Neural crest cell (in vitro differentiated cells): ENCODE data around the gene GABBR1. TPM values are rescaled to one million over a fixed set of nuclear protein-coding genes. Genes with fewer than 3 reads are reported as not detected.

Source experiments
- DNase-seq: peaks from one replicate; pipeline ENCODE4 v3.0.0; 2021; ENCODE audit warnings: low read depth, mixed read lengths, low spot score
- H3K27ac Mint-ChIP-seq: one replicate; pipeline ENCODE4 v1.8.0; 2021; ENCODE audit warnings: mild to moderate bottlenecking, mixed read lengths; ENCODE audit not compliant: unreplicated experiment
- H3K27me3 Mint-ChIP-seq: 2 replicates; pipeline ENCODE4 v1.8.0; 2021; ENCODE audit warnings: low read depth, mild to moderate bottlenecking, mixed read lengths
- H3K36me3 Mint-ChIP-seq: 2 replicates; pipeline ENCODE4 v1.8.0; 2021; ENCODE audit warnings: low read depth, mild to moderate bottlenecking, mixed read lengths
- H3K4me1 Mint-ChIP-seq: 2 replicates; pipeline ENCODE4 v1.8.0; 2021; ENCODE audit warnings: mixed read lengths
- H3K4me3 Mint-ChIP-seq: one replicate; pipeline ENCODE4 v1.8.0; 2021; ENCODE audit warnings: mild to moderate bottlenecking, mixed read lengths
- H3K9me3 Mint-ChIP-seq: 2 replicates; pipeline ENCODE4 v1.8.0; 2021; ENCODE audit warnings: mixed read lengths
- CTCF ChIP-seq: fragments of 200-600 bp; sonication (generic); conservative IDR thresholded peaks from 2 replicates; pipeline ENCODE4 v1.5.0; 2021; ENCODE audit warnings: antibody characterized with exemption, mild to moderate bottlenecking
- total RNA-seq: library from RNA; stranded (reverse); gene quantifications from 2 replicates; pipeline ENCODE4 v1.2.1, GENCODE V29; 2021

GABBR1 gene
- total RNA-seq, 1 donor from 2014 or later: 79.7 TPM

GRCh38 chr6:29630315-29630714 lies 2.7 kb downstream of the GABBR1 start:
- H3K27ac Mint-ChIP-seq: no peak overlapping the region
- TF ChIP-seq CTCF: no peak
- no peaks in the 10 kb centered on the region for H3K36me3 Mint-ChIP-seq
- no peak for DNase-seq
- H3K27me3 Mint-ChIP-seq: peaks cover 40% of the 10 kb centered on the region
- no peaks in the 10 kb centered on the region for H3K9me3 Mint-ChIP-seq
- peak overlapping the region; percentile 94 for H3K4me3 Mint-ChIP-seq
- H3K4me1 Mint-ChIP-seq: peaks cover 72% of the 10 kb centered on the region

GRCh38 chr6:29629571-29629970 lies 3.4 kb downstream of the GABBR1 start:
- peaks cover 79% of the 10 kb centered on the region for H3K4me1 Mint-ChIP-seq
- no peak for TF ChIP-seq CTCF

GRCh38 chr6:29628419-29629281 lies 4.3 kb downstream of the GABBR1 start:
- H3K36me3 Mint-ChIP-seq: peaks cover 8% of the 10 kb centered on the region
- H3K9me3 Mint-ChIP-seq: no peaks in the 10 kb centered on the region
- peak; percentile 74 for DNase-seq
- peak overlapping the region; percentile 65 for H3K27ac Mint-ChIP-seq
- H3K4me3 Mint-ChIP-seq: peak overlapping the region; percentile 94
- H3K4me1 Mint-ChIP-seq: peaks cover 82% of the 10 kb centered on the region
- H3K27me3 Mint-ChIP-seq: peaks cover 42% of the 10 kb centered on the region
- TF ChIP-seq CTCF: peak; percentile 77

More at GRCh38 chr6:29629571-29629970, 3.4 kb downstream of the GABBR1 start:
- Mint-ChIP-seq H3K27me3 (peaks cover 42% of the 10 kb centered on the region), H3K36me3 (peaks cover 1% of the 10 kb centered on the region), H3K27ac (no peak overlapping the region), H3K4me3 (peak overlapping the region; percentile 94), H3K9me3 (no peaks in the 10 kb centered on the region)
- DNase-seq: no peak

- no peak for TF ChIP-seq CTCF
- H3K4me1 Mint-ChIP-seq: peaks cover 84% of the 10 kb centered on the region
- DNase-seq: peak; percentile 58
- peak overlapping the region; percentile 94 for H3K4me3 Mint-ChIP-seq
- H3K27ac Mint-ChIP-seq: peak overlapping the region; percentile 65
- peaks cover 14% of the 10 kb centered on the region for H3K36me3 Mint-ChIP-seq
- H3K27me3 Mint-ChIP-seq: peaks cover 38% of the 10 kb centered on the region
- no peaks in the 10 kb centered on the region for H3K9me3 Mint-ChIP-seq
These were observed 5.1 kb downstream of the GABBR1 start for GRCh38 chr6:29627755-29628418.

- Mint-ChIP-seq H3K27me3 (peaks cover 38% of the 10 kb centered on the region), H3K4me3 (peak overlapping the region; percentile 87), H3K36me3 (peaks cover 18% of the 10 kb centered on the region), H3K27ac (peak overlapping the region; percentile 28), H3K9me3 (no peaks in the 10 kb centered on the region), H3K4me1 (peaks cover 91% of the 10 kb centered on the region)
- peak; percentile 23 for DNase-seq
- TF ChIP-seq CTCF: no peak
These were observed 5.8 kb downstream of the GABBR1 start for GRCh38 chr6:29626948-29627754.
